ENCODE measurements around the gene UBR4.
"Not testable (repeated sequence)": the region's sequence is repeated elsewhere in the genome, so short reads cannot be mapped to it uniquely, and the experiment has no call there.

The UBR4 gene

DNA sequence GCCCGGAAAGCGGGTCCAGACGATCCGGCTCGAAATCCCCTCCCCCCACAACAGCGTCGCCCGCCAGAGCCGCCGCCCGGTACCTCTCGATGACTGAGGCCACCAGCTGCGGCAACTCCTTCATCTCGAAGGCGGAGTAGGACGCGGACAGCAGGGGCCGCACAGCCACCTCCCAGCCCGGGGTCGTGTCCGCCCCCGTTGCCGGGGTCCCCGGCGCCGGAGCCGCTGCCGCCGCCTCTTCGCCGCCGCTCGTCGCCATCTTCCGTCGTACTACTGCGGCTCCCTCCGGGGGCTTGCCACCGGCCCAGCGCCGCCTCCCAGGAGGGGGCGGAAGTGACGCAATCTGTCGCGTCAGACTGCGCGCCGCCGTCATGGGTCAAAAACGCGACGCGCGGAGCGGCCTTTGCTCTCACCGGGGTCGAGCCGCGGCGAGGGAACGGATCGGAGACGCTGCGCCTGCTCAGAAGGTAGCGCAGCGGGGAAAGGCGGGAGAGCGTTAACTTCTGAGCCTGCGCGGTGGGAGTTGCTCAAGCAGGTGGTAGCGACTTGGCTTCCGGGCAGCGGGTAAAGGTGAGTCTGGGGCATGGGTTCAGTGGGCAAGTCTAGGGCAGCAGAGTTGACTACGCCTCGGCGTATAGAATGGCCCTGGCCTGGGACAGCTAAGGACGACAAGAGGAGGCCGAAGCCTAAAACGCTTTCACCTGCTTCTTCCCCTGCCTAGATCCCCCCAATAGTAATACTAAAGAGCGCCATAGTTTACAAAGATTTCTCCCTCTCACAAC lies at the start of gene UBR4:
Gene UBR4 (minus strand): TSS at position 277 of the 782 bp plus-strand sequence. CDS start 18 bp downstream, at position 259.
- DNase-seq, result peak; percentile 67

GRCh38 chr1:19258353-19258752 lies 48.3 kb upstream of the UBR4 start:
- DNase-seq, result no peak

GRCh38 chr1:19257178-19257914 lies 47.3 kb upstream of the UBR4 start:
- DNase-seq, result no peak

- not testable (repeated sequence) for DNase-seq
These were observed 46.2 kb upstream of the UBR4 start for GRCh38 chr1:19256301-19256700.

GRCh38 chr1:19255288-19255687 lies 45.2 kb upstream of the UBR4 start:
- DNase-seq, result no peak

- DNase-seq, result no peak
These were observed 44.4 kb upstream of the UBR4 start for GRCh38 chr1:19254416-19254815.

DNA sequence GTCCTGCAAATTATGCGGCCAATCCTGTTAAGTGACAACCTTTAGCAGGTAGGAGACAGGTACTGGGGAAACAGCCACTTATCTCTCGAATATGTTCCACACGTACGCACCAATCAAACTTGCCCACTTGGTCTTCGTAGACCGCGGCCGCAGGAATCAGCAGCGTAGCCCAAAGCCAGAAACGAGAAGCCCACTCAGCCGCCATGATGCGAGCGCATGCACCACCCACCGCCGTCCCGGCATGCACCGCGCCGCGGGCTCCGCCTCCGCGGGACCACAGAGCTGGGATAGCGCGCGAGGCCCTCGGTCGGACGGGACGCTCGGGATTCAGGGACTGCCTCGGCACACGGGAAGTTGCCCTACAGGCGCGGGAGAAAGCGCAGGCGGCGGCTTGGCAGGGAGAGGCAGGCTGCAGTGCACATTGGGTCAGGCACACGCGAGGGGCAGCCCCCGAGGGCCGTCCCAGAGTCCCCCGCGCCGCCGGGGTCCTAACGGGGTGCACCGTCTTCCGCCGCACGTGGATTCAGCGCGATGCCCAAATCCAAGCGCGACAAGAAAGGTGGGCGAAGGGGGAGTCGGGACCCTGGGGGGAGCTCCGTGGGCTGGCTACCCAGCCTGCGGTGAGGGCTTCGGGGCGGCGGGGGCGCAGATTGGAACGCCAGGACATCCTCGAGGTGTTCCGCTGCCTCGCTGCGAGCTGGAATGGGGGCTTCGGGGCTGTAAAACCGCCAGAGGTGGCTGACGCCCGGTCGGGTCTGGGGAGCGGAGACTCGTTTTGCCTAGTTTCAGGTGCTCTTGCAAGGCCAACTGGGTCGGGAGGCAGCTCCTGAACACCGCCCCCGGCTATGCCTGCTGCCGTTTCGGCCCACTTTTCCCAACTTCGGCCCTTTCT lies 41.5 kb upstream of the UBR4 start, which contains the start of the genes EMC1 and MRTO4:
Gene EMC1 (minus strand): TSS at position 220 of the 892 bp plus-strand sequence. CDS start 15 bp downstream, at position 205.
Gene MRTO4 (plus strand): TSS at position 501 of the 892 bp plus-strand sequence. CDS start 31 bp downstream, at position 532.
- DNase-seq, result peak; percentile 84

DNA sequence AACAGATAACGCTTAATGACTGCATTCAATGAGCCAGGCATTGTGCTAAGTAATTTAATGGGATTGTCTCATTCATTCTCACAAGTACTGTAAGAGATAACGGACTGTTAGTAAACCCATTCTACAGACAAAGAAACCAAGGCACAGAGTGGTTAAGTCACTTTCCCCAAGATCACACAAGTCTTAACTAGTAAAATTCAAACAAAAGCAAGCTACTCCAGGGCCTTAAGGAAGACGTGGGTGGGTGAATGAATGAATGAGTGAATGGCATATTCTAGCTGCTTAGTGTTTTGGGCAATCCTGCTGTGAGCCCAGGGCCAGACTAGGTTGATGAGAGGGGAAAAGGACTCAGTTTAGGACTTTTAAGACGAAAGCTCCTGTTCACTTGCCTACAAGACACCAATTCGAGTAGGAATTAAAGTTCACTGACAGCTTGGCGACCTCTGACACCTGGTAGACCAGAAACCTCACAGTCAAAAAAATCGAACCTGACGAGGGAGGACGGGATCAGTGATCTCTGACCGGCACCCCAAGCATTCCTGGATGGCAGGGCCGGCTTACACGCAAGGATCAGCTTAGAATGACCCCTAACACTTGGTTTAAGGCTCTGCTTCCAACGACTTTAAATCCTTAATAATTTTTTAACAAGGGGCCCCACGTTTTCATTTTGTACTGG lies 40.7 kb upstream of the UBR4 start:
- no peak for DNase-seq

DNA sequence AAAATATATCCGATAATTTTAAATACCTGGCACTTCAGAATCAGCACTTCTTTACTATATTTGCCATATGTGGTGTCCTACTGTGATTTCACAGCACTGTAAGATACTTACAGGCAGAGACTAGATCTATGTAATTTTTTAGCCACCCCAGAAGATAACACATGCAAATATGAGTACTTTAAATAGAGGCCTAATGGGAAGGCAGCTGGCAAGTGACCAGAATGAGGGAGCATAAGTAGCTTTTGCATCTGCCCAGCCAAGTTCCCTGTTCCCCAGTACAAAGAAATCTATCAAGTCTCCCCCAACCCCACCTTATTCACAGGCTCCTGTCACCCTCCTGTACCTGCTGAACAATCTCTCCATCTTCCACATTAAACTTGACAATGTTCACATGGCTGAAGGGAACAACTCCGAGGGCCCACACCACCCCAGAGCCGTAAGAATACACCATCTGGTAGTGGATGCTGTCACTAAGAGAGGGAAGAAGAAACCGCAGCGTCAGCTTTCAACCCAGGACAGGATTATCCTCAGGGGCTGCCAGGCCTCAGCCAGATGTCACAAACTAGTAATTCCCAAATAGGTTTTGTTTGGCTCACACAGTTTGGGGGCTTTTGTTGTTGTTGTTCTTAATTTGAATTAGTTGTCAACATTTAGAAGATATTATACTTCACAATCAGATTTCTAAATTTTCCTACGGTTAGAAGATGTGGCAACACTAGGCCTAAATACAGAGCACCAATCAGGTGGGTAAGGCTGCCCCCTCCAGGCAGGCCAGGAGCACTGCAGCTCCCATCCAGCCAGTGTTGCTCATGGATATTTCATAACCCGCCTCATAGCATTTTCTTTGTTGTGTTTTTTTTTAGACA lies 30.8 kb upstream of the UBR4 start:
- DNase-seq, result no peak

DNA sequence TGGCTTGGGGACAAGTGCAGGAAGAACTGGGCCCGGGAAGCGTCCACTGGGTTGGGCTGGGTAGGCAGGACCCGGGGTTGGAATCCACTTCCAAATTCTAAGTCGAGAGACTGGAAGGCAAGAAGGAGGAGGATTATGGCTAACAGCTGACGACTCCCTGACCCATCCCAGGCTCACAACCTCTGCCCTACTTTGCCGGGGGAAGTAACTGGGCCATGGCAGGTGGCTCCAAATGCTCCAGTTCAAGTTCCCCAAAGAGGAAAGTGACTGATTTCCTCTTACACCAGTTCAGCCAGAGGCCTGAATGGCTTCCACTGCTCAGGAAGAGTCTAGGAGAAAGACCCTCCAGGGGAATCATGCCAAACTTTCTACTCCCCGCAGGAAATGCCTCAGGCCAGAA lies 29.8 kb upstream of the UBR4 start:
- DNase-seq, result no peak

DNA sequence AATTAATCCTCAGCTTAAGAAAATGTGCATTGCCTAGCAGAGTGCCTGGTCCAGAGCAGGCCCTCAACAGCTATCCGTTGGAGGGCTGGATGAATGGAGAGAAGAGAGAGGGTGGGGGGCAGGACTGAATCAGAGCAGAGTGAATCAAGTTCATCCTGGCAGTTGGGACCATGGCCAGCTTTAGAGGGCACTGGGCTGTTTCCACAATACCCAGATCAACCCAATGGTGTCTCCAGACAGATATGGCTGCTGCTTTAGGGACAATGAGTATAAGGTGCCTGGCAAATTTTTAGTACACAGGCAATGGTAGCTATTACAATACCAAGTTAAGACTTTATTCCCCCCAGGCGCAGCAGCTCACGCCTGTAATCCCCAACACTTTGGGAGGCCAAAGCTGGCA lies 24.2 kb upstream of the UBR4 start:
- no peak for DNase-seq

DNA sequence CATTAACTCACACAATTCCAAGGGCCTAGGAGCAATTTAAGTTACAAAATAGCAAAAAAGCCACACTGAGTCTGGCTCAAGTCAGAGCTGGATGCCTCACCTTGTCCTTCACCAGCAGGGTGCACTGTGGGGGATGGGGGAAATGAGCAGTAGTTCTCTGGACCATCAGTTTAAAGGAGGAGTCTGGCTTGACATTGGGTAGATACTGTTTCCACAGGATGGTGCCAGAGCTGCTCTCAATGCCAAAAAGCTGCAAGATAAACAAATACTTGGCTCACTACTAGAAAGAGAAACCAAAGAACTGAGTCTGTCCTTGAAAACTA lies 22.4 kb upstream of the UBR4 start:
- DNase-seq, result no peak

GRCh38 chr1:19231736-19232523 lies 21.9 kb upstream of the UBR4 start:
- DNase-seq, result not testable (repeated sequence)

DNA sequence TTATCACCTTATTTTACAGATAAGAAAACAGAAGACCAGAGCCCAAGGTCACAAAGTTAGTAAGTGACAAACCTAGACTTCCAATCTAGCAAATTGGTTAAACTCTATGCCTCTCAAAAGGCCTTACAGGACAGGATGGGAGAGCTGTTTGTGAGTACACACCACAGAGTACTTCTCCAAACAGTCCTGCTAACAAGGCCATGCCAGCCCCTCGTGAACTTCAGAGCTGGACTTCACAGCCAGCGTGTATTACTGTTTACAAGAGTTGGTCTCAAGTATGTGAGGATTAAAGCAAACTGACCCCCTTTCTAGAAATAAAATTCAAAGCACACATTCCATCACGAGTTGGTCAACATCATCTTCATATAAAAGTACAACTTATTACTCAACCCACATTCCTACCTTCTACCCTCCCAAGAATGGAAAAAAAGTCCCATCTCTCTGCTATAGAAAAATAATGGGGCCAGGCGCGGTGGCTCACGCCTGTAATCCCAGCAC lies 19.8 kb upstream of the UBR4 start:
- no peak for DNase-seq

GRCh38 chr1:19229229-19229628 lies 19.2 kb upstream of the UBR4 start:
- no peak for DNase-seq

- no peak for DNase-seq
These were observed 13.1 kb upstream of the UBR4 start for GRCh38 chr1:19222979-19223824.

- no peak for DNase-seq
These were observed 12.5 kb upstream of the UBR4 start for GRCh38 chr1:19222573-19222972.

GRCh38 chr1:19220991-19221390 lies 10.9 kb upstream of the UBR4 start:
- no peak for DNase-seq

DNA sequence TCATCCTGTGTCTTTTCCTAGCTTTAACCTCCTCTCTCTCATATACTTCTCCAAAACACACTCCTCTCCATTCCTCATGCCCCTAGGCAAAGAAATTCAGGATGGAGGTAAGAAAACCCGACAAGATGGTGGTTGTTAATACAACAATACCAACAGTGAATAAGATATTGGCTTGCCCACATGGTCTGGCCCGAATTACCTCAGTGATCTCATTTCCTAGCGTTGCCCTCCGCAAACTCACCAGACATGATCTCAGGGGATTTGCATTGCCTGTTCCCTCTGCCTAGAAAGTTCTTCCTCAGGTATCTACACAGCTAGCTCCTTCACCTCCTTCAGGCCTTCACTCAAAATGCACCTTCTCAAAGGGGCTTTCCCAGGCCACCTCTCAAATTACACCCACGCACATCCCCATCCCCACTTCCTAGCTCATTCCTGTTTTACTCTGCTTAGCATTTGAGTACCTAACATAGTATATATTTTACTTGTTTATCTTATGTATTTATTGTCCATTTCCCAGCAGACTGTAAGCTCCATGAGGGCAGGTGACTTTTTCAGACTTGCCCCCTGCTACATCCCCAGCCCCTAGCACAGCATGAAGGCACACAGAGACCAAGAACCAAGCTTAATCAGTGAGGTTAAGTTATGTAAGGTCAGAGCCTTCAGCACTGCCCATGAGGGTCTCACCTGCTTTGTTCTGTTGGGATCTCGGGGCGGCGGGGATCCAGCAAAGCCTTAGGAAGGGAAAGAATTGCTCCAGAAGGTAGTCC lies 10.2 kb upstream of the UBR4 start:
- no peak for DNase-seq

All from GOT3 (cell line).